Middle frontal gyrus (tissue), 1 donor: Measurements from ENCODE around the gene RPL38.

Experiments used
- DNase-seq: peaks from one replicate; pipeline ENCODE4 v3.0.0-alpha.2; 2015; ENCODE audit warnings: low spot score; ENCODE audit errors: extremely low spot score

RPL38 gene

GRCh38 chr17:74203439-74204240 is at the start of gene RPL38:
Gene RPL38, plus strand, starts transcription at chr17:74203678. Its CDS starts 278 bp downstream, at chr17:74203956.
- DNase-seq: peak; percentile 96

GRCh38 chr17:74153821-74154430 is 49.6 kb upstream of the RPL38 start:
- DNase-seq: no peak

- DNase-seq: no peak
Observed at GRCh38 chr17:74156878-74157277, 46.6 kb upstream of the RPL38 start.

GRCh38 chr17:74157366-74157765 is 46.1 kb upstream of the RPL38 start:
- DNase-seq: no peak

- no peak for DNase-seq
Observed at GRCh38 chr17:74158761-74159160, 44.7 kb upstream of the RPL38 start.

GRCh38 chr17:74159226-74159840 is 44.1 kb upstream of the RPL38 start:
- no peak for DNase-seq

GRCh38 chr17:74160656-74161502 is 42.6 kb upstream of the RPL38 start:
- no peak for DNase-seq

GRCh38 chr17:74161503-74161875 is 42.0 kb upstream of the RPL38 start:
- no peak for DNase-seq

GRCh38 chr17:74163271-74163821 is 40.1 kb upstream of the RPL38 start:
- DNase-seq: no peak

- no peak for DNase-seq
Observed at GRCh38 chr17:74163836-74164235, 39.6 kb upstream of the RPL38 start.

GRCh38 chr17:74164446-74165045 is 38.9 kb upstream of the RPL38 start:
- no peak for DNase-seq

GRCh38 chr17:74165797-74166365 is 37.6 kb upstream of the RPL38 start:
- no peak for DNase-seq

- no peak for DNase-seq
Observed at GRCh38 chr17:74170924-74171323, 32.6 kb upstream of the RPL38 start.

- no peak for DNase-seq
Observed at GRCh38 chr17:74172700-74173099, 30.8 kb upstream of the RPL38 start.

GRCh38 chr17:74176546-74177001 is 26.9 kb upstream of the RPL38 start:
- peak; percentile 62 for DNase-seq

GRCh38 chr17:74177018-74177450 is 26.4 kb upstream of the RPL38 start:
- DNase-seq: no peak

GRCh38 chr17:74179576-74179975 is 23.9 kb upstream of the RPL38 start:
- DNase-seq: no peak

- no peak for DNase-seq
Observed at GRCh38 chr17:74180336-74180735, 23.1 kb upstream of the RPL38 start.

- no peak for DNase-seq
Observed at GRCh38 chr17:74181341-74181740, 22.1 kb upstream of the RPL38 start.

- DNase-seq: no peak
Observed at GRCh38 chr17:74182041-74182723, 21.3 kb upstream of the RPL38 start.
